Non-pigmented ciliary epithelial cell (primary cell): ENCODE measurements around the gene FAM13C.
"Not testable (repeated sequence)": the region's sequence is repeated elsewhere in the genome, so short reads cannot be mapped to it uniquely, and the experiment has no call there.

Experiments
- DNase-seq: peaks from one replicate; pipeline ENCODE4 v3.0.0-alpha.2; 2010; ENCODE audit warnings: low read depth

FAM13C gene

GRCh38 chr10:59362144-59362958 lies at the start of gene FAM13C:
FAM13C (minus strand) TSS chr10:59362549; CDS start chr10:59362460, 89 bp downstream.
- no peak for DNase-seq

DNA sequence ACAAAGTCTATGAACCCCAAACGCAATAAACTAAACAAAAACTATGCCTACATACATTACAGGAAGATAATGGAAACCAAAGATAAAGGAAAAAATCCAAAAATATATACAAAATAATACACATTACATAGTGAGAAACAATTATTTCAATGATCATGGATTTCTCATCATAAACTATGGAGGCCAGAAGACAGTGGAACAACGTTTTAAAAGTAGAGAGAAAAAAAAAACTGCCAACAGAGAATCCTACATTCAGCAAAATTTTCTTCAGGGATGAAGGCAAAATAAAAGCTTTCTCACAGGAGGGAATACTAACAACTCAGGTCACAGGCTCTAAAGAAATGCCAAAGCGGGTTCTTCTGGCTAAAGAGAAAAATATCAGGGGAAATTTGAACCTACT lies 42.9 kb upstream of the FAM13C start:
- DNase-seq: no peak

- no peak for DNase-seq
Observed at GRCh38 chr10:59400214-59400613, 37.9 kb upstream of the FAM13C start.

- DNase-seq: not testable (repeated sequence)
Observed at GRCh38 chr10:59399329-59399728, 37.0 kb upstream of the FAM13C start.

GRCh38 chr10:59397961-59398360 lies 35.6 kb upstream of the FAM13C start:
- no peak for DNase-seq

DNA sequence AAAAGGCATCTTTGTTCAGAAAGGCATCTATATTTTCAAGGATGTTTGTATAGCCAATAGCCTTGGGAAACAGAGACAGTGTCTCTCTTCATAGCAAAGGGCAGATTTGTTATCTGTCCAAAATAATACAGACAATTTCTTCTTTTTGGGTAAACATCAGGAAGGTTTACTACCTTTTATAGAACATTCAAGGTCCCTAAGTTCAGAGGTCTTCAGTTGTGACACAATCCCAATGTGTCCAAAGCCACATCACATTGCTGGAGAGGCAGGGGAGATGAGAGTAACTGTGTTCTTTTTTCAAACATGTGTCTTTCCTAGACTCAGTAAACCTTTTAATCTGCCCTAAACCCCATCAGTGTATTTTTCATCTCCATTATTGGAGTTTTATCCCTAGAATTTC lies 33.6 kb upstream of the FAM13C start:
- DNase-seq: no peak

DNA sequence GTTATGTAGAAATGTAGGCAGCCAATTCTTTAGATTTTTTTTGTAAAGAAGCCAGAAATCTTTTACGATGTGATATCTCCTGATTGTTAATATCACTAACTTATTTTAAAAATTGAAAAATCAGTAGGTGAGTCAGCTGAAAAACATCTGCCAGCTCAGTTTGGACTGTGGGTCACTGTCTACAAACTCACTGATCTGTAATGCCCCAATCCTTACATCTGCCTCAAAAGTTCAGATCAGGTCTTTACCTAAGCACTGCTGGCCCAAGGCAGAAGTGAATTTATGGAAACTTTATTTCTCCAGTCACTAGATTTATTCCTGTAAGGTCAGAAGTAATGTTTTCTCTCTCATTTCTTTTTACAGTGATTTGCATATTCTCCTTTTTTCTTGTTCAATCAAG lies 31.0 kb upstream of the FAM13C start:
- DNase-seq: no peak

DNA sequence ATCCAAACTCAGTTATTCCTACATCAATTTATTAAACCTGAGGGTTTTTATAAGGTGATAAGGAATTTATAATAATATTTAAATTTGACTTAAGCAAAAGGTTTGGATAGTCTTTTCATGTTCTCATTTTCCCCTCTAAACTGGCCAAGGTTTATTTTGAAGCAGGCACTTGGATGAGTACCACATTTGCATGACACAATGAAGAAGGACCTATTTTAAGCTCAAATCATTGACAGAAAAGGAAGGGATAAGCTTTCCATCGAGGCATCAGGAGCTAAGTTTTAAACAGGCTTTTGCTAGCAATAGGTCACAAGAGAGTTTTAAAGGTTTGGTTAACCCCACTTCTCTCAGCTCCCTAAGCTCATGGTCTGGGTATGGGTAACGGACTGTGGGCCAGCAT lies 28.7 kb upstream of the FAM13C start:
- no peak for DNase-seq

DNA sequence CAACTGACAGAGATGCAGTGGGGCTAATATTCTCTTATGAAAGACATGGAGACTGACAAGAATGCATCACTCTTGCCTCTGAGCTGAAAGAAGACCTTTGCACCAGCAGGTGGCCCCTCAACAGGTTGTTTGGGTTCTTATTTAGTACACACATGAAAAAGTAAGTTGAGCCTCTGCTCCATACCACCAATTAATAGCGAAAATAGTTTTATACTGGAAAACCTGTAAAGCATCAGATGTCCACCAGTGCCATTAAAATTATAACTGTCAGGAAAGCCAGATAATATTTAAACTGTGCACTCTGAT lies 26.3 kb upstream of the FAM13C start:
- no peak for DNase-seq

DNA sequence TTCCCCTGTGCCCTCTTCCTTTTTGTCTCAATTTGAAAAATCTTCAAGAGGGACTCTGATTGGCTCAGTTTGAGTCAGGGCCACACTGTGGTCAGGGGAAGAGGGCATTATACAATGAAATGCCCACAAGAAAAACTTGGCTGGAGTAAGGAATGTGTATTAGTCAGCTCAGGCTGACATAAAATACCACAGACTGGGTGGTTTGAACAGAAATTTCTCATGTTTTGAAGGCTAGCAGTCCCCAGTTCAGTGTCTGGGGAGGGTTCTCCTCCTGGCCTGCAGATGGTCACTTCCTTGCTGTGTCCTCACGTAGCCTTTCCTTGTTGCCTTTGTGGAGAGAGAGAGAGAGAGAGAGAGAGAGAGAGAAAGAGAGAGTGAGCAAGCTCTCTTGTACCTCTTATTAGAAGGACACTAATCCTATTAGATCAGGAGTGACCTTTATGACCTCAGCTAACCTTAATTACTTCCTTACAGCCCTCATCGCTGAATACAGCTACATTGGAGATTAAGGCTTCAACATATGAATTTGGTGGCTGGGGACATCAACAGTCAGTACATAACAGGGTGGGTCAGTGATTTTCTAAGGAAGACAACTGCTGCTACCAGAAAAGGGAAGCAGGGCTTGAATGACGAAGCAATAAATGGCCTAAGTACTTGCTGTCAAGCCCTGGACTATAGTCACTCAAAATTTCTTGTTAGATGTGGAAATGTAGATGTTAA lies 25.8 kb upstream of the FAM13C start:
- peak; percentile 84 for DNase-seq

GRCh38 chr10:59384761-59385160 lies 22.4 kb upstream of the FAM13C start:
- DNase-seq: no peak

DNA sequence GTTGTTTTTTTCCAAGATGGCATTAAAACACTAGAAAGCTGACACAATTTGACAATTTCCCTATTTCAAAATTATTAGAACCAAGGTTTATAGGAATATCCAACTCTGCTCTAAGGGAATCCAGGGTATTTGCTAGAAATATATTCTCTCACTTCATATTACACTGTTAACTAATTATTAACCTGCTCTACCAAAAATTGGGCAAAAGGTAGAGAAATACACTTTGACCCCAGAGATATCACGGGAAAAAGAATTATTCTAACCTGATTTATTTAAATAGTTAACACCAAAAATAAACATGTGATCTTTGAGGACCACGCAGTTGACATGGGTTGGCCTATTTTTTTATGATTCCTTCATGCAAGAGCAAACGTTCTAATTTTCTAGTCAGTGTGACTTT lies 21.6 kb upstream of the FAM13C start:
- DNase-seq: no peak

DNA sequence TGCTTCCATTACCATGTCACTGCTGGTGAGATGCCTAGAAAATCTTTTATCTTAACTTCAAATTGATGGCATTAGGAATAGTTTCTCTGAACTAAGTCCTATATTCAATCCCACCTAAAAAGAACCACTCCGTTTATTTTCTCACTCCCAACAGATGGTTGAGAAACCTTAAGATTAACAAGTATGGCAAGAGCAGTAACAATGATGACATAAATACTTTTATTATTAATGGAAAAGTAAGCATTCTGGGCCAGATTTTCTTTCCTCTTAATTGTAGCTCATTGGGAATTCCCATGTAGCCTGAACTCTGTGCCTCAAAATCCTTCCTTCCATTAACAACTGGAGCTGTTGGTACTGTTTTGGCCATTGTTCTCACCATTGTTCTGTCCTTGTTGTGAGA lies 21.1 kb upstream of the FAM13C start:
- no peak for DNase-seq

DNA sequence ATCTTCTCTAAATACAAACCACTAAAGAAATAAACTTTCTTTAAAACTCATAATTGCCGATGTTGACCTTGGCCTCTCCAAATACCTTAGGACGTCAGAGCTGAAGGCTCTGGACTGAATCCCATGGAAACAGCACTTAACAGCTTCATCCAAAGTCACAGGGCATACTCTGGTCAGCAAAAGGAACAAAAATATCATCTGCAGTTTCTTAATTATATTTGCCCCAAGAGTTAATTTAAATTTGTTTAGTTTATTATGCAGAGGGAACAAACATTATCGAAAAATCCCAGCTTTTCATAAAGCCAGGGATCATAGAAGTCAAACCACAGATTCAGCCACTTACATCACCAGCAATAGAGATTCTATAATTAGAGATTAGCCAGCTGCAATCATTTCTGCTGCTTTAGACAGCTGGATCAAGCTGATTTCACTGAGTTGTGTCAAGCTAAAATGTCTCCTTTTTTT lies 20.5 kb upstream of the FAM13C start:
- DNase-seq: no peak

DNA sequence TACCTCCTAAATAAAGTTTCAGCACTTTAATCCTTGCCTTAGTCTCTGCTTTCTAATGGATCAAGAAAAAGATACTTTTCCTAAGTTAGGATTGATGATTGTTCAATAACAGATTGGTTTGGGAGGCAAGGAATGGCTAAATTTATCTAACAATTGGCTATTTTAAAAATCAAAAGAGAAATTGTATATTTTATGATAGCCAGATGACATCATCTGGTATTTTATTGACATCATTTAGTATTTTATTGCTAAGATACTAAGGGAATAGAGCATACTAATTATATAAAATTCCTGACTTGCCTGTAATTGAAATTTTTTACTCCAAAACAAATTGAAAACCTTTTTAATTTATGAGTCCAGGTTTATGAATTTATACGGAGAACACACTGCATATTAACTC lies 19.3 kb upstream of the FAM13C start:
- DNase-seq: no peak

- no peak for DNase-seq
Observed at GRCh38 chr10:59376846-59377245, 14.5 kb upstream of the FAM13C start.

DNA sequence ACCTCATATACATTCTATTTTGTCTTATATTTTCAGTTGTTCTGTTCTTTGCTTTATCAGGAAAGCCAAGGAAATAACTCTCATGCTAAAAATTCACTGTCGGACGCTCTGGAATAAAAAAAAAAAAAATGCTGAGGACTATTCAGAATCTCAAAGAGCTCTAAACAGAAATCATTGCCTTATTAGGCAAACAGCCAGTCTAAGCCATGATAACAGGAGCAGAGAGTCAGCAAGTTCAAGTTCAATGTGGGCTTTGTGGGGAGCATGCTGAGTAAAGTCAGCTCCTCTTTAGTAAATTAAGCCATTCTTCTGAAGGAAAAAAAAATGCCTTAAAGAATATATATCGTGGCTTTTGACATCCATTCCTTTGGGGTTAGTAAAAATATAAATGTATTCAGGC lies 13.6 kb upstream of the FAM13C start:
- no peak for DNase-seq

DNA sequence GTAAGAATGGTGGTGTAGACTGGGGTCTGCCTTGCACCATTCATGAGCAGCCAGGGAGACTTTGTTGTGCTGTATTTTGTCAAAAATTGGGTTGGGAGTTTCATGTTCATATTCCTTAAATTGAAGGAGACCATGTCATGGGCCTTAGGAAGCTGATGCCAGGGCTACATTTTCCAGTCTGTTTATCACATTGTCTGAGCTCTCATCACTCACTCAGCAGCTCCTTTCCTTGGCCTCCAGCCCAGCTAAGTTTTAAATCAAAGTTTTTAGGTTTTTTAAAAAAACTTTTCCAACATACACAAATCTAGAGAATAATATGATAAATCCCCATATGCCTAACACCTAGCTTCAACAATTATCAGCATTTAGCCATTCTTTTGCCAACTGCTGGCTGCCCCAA lies 12.6 kb upstream of the FAM13C start:
- no peak for DNase-seq

DNA sequence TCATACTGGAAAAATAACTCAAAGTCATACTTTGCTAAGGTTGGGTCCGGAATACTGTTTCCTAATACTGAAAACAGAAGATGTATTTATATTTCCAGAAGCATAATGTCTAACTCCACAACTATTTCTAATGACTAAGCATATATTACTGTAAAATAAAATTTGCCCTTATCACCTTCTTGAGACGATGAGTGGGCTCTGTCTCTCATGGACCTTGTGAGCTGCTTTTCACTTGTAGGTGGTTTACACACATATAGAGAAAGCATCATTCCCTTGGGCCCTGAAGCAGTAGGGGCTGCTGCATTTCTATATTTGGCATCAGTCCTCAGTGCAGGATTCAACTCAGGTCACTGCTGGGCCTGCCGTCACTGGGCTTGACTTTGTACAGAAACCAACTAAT lies 10.7 kb upstream of the FAM13C start:
- no peak for DNase-seq

DNA sequence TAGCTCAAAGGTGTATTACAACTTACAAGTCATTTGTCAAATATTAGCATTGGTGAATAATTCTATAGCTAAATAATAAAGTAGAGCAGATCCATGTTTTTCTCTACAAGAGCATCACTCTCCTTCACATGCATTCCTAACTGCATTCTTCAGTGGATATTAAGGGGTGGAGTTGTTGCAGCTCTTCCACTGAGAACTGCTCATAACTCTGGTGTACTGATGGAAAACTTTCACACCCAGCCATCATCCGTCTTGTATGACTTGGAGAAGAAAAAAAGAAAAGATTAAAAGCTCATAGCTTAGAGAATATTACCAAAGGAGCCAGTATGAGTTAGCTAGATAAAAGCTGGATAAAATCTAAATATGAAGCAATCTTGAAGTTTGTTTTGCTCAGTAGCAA lies 10.2 kb upstream of the FAM13C start:
- DNase-seq: no peak

GRCh38 chr10:59366290-59366689 lies 3.9 kb upstream of the FAM13C start:
- no peak for DNase-seq

- no peak for DNase-seq
Observed at GRCh38 chr10:59363446-59363958, 1.2 kb upstream of the FAM13C start.

DNA sequence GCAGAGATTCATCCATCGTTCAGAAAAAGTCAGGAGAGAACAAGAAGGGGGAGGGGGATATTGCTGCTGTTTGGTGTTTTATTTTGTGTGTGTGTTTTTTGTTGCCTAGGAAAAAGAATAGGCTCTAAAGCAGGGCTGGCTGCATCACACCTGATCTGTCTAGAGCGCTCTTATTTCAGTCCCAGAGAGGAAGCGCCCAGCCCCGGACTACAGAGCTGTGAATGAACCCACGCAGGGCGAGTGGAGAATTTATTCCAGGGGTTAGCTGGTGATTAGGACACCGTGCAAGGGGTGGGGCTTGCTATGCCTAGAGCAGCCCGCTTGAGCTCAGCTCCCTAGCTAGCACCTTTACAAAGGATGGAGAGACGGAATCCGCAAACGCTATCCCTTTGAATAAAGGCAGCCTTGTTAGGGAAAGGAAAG lies 621 bp upstream of the FAM13C start:
- DNase-seq: no peak
